ENCODE data around the gene ETFBKMT. TPM values are rescaled to one million over a fixed set of nuclear protein-coding genes. Genes with fewer than 3 reads are reported as not detected.

Gene ETFBKMT
- total and polyA plus RNA-seq, 2 of the 13 experiments (the other 11 are each of a cell fraction or from before 2014, with no cell fraction given), result 0.62 to 0.93 TPM

DNA sequence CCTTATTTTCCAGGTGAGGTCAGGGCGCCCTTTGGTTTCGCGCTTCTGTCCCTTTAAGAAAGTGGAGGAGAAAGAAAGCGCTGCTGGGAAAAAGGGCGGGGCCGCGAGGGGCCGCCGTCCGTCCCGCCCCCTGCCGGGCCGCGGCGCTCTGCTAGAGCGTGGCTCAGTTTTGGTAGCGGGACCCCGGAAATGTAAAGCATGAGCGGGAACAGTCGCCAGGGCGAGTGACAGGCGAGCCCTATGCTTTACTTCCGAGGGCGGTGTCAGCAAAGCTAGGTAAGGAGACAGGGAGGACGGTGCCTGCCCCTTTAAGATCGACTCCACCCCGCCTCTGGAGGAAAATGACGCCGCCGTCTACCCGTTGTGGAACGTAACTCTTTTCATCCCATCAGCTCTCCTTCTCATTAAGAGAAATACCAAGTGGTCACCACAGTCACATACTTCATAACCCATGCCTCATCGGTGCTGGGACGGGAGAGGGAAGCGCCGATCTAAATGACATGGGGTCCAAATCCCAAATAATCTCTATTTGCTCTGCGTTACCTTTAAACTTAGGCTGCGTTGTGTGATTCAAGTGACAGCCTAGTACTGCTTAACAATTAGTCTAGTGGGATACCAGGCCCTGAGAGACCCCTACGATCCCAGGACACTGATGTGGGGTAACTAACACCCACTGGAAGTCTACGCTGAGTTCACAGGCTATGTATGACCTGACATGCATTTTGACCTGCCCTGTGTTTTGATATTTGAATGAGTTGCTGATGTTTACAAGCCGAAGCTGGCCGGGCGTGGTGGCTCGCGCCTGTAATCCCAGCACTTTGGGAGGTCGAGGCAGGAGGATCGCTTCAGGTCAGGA is at the start of gene ETFBKMT (continued):
- TF ChIP-seq ZSCAN30 (CRISPR knock-in tag; IDR thresholded peaks at IDR 0.05) (no peak), NR2F2 (IDR thresholded peaks at IDR 0.05; ENCODE audit: borderline replicate concordance, low read depth) (no peak), ATAD3A (CRISPR knock-in tag; IDR thresholded peaks at IDR 0.05) (no peak), ZNF460 (CRISPR knock-in tag; IDR thresholded peaks at IDR 0.05; ENCODE audit: borderline replicate concordance) (peak; percentile 78), ZNF629 (CRISPR knock-in tag; conservative IDR thresholded peaks at IDR 0.05) (no peak), ZFP41 (CRISPR knock-in tag; IDR thresholded peaks at IDR 0.05; ENCODE audit: borderline replicate concordance) (no peak), ZNF878 (CRISPR knock-in tag; IDR thresholded peaks at IDR 0.05) (no peak), PTBP1 (IDR thresholded peaks at IDR 0.05; ENCODE audit: low read depth, low read length, poor library complexity, severe bottlenecking) (peak; percentile 37), POLR2A (IDR thresholded peaks at IDR 0.05; ENCODE audit: insufficient read depth in 1 of 2, low read depth in 2 of 2, low read length in 2 of 2) (peak; percentile 43 to 52; a peak in 2 of 4 replicates), TRIM24 (CRISPR knock-in tag; IDR thresholded peaks at IDR 0.05) (no peak), KLF12 (CRISPR knock-in tag; IDR thresholded peaks at IDR 0.05; ENCODE audit: borderline replicate concordance) (peak; percentile 36; the same call in 1 of the 2 replicates), MLLT10 (CRISPR knock-in tag; IDR thresholded peaks at IDR 0.05) (no peak), PPARG (CRISPR knock-in tag; conservative IDR thresholded peaks at IDR 0.05) (0 out of 2 replicates have a peak, but pooled peaks have one; percentile 26), BCL3 (CRISPR knock-in tag; IDR thresholded peaks at IDR 0.05) (no peak; the same call in 1 of the 2 replicates), ZNF292 (CRISPR knock-in tag; IDR thresholded peaks at IDR 0.05; ENCODE audit: borderline replicate concordance, low read depth) (no peak; the same call in 1 of the 2 replicates), CCAR2 (optimal IDR thresholded peaks at IDR 0.05; ENCODE audit: low read depth, low read length) (no peak), DBP (CRISPR knock-in tag; IDR thresholded peaks at IDR 0.05; ENCODE audit: not compliant biosample characterization) (no peak), TEAD2 (CRISPR knock-in tag; IDR thresholded peaks at IDR 0.05) (no peak), FOXP1 (IDR thresholded peaks at IDR 0.05) (no peak), FOXP1 (CRISPR knock-in tag; IDR thresholded peaks at IDR 0.05) (no peak), ZMAT5 (CRISPR knock-in tag; IDR thresholded peaks at IDR 0.05; ENCODE audit: borderline replicate concordance, low read depth) (no peak), ZNF577 (CRISPR knock-in tag; IDR thresholded peaks at IDR 0.05; ENCODE audit: borderline replicate concordance, low read depth) (no peak)
- TF ChIP-seq, protein P1, sequence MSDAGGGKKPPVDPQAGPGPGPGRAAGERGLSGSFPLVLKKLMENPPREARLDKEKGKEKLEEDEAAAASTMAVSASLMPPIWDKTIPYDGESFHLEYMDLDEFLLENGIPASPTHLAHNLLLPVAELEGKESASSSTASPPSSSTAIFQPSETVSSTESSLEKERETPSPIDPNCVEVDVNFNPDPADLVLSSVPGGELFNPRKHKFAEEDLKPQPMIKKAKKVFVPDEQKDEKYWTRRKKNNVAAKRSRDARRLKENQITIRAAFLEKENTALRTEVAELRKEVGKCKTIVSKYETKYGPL (CRISPR knock-in tag; IDR thresholded peaks at IDR 0.05), result no peak
- TF ChIP-seq, protein P2, sequence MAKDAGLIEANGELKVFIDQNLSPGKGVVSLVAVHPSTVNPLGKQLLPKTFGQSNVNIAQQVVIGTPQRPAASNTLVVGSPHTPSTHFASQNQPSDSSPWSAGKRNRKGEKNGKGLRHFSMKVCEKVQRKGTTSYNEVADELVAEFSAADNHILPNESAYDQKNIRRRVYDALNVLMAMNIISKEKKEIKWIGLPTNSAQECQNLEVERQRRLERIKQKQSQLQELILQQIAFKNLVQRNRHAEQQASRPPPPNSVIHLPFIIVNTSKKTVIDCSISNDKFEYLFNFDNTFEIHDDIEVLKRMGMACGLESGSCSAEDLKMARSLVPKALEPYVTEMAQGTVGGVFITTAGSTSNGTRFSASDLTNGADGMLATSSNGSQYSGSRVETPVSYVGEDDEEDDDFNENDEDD (CRISPR knock-in tag; IDR thresholded peaks at IDR 0.05; ENCODE audit: borderline replicate concordance), result peak; percentile 90; the same call in 1 of the 2 replicates
- TF ChIP-seq, protein P3, sequence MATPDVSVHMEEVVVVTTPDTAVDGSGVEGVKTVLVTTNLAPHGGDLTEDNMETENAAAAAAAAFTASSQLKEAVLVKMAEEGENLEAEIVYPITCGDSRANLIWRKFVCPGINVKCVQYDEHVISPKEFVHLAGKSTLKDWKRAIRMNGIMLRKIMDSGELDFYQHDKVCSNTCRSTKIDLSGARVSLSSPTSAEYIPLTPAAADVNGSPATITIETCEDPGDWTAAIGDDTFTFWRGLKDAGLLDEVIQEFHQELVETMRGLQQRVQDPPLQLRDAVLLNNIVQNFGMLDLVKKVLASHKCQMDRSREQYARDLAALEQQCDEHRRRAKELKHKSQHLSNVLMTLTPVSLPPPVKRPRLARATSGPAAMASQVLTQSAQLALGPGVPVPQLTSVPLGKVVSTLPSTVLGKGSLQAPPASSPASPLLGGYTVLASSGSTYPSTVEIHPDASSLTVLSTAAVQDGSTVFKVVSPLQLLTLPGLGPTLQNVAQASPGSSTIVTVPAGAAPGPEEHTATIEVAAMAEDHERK (CRISPR knock-in tag; IDR thresholded peaks at IDR 0.05; ENCODE audit: low read depth), result peak; percentile 61; the same call in 1 of the 2 replicates
